ENCODE measurements around the gene MYO3B. TPM values are rescaled to one million over a fixed set of nuclear protein-coding genes. Genes with fewer than 3 reads are reported as not detected.

The MYO3B gene
- total and polyA plus RNA-seq, 2 donors, result 0.64 to 0.71 TPM

DNA sequence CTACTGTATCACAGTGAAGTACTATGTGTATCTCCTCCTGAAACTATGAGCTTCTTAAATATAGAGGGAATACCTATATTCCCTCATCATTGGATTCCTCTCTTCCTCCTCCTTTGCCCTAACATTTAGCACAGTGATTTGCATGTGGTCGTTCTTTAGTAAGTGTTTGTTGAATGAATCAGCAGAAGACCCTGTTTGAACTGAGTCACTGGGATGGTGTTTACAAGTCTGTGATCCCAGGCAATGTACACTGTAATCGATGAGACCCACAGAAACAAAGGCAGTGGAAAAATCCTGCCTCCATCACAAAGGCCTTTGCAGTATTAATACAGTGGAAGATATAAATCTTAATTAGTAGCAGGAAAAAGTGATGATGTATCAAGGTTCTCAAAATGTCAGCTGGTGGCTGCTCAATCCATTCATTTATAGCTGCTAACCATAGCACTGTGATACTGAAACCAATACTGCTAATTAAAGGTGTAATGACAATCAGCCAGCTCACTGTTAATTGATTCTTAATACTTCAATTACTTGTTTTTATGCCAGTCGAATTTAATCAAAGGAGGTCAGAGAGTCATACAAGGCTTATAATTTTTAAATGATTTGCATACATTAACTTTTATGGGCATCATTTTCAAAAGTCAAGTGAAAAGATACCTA, 20.8 kb upstream of the MYO3B start:
- Histone ChIP-seq H3K4me1 (ENCODE audit: control insufficient read depth in 2 of 2, insufficient read depth in 2 of 2, low read length in 2 of 2) (no peaks in the 10 kb centered on the region), H3K36me3 (ENCODE audit: control insufficient read depth in 2 of 2, insufficient read depth in 2 of 2, low read length in 1 of 2) (no peaks in the 10 kb centered on the region), H3K4me3 (ENCODE audit: low read length in 2 of 2) (no peak overlapping the region), H3K27me3 (ENCODE audit: control insufficient read depth in 2 of 2, insufficient read depth in 1 of 2, low read length in 1 of 2) (no peaks in the 10 kb centered on the region), H3K27ac (ENCODE audit: low read depth in 1 of 2, low read length in 1 of 2) (no peak overlapping the region), H3K9me3 (ENCODE audit: control insufficient read depth in 2 of 2, insufficient read depth in 1 of 2, low read length in 1 of 2) (no peaks in the 10 kb centered on the region)
- 93% methylated on average over 3 of the region's 3 CpGs for WGBS
- DNase-seq (ENCODE audit: low read depth in 6 of 9, low spot score in 9 of 9), result no peak

DNA sequence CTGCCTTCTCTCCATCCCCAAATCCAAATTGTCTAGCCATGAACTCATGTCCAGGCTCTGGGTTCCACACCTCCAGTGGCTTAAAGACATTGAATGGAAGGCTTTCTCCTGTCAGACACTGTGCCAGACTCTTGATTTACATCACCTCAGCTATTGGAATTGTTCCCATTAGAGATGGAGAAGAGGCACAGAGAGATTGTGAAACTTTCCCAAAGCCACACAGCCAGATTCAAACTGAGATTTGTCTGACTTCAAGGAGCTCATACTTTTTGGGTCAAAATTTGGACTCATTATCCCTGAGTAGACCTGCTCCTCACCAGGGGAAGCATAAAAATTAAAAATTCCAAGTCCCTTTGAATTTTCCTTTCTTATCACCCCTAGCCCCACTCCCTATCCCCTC, 18.9 kb upstream of the MYO3B start:
- Histone ChIP-seq H3K27me3 (ENCODE audit: control insufficient read depth in 2 of 2, insufficient read depth in 1 of 2, low read length in 1 of 2) (no peaks in the 10 kb centered on the region), H3K9me3 (ENCODE audit: control insufficient read depth in 2 of 2, insufficient read depth in 1 of 2, low read length in 1 of 2) (no peaks in the 10 kb centered on the region), H3K36me3 (ENCODE audit: control insufficient read depth in 2 of 2, insufficient read depth in 2 of 2, low read length in 1 of 2) (no peaks in the 10 kb centered on the region), H3K4me3 (ENCODE audit: low read length in 2 of 2) (no peak overlapping the region), H3K27ac (ENCODE audit: low read depth in 1 of 2, low read length in 1 of 2) (no peak overlapping the region), H3K4me1 (ENCODE audit: control insufficient read depth in 2 of 2, insufficient read depth in 2 of 2, low read length in 2 of 2) (no peaks in the 10 kb centered on the region)
- no peak for DNase-seq (ENCODE audit: low read depth in 6 of 9, low spot score in 9 of 9)

DNA sequence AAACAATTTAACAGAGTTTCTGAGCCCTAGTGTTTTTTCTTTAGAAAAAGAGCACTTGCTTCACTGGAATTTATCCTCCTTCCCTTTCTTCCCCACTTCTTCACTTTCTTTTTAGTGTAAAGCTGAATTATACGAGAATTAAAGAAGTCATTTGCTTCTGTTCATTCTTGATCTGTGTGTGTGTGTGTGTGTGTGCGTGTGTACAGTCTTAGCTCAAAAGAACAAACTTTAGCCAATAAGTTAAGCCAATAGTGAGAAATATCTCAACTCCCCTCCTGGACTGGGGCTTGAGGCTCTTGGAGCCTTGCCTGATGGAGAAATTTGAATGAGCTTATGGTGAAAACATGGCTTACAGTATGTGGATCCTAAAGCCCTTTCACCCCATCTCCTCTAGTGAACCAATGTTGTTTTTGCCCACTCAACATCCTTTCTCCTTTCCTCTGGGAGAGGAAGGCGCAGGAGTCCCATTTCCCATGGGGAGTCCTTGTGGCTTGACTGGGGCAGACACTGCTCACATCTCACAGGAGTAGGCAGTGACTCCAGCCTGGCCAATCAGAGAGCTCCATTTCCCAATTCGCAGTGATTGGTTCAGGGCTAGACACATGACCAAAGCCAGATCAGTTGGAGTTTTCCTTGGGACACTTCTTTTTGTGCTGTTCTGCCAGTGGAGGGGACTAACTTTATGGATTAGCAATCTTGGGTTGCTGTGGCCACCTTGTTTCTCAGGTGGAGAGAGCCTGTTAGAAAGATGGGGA, 16.3 kb upstream of the MYO3B start:
- WGBS, result 94% methylated on average over 4 of the region's 4 CpGs
- Histone ChIP-seq H3K4me1 (ENCODE audit: control insufficient read depth in 2 of 2, insufficient read depth in 2 of 2, low read length in 2 of 2) (no peaks in the 10 kb centered on the region), H3K27me3 (ENCODE audit: control insufficient read depth in 2 of 2, insufficient read depth in 1 of 2, low read length in 1 of 2) (no peaks in the 10 kb centered on the region), H3K9me3 (ENCODE audit: control insufficient read depth in 2 of 2, insufficient read depth in 1 of 2, low read length in 1 of 2) (no peaks in the 10 kb centered on the region), H3K27ac (ENCODE audit: low read depth in 1 of 2, low read length in 1 of 2) (no peak overlapping the region), H3K4me3 (ENCODE audit: low read length in 2 of 2) (no peak overlapping the region), H3K36me3 (ENCODE audit: control insufficient read depth in 2 of 2, insufficient read depth in 2 of 2, low read length in 1 of 2) (no peaks in the 10 kb centered on the region)
- DNase-seq (ENCODE audit: low read depth in 6 of 9, low spot score in 9 of 9), result no peak

DNA sequence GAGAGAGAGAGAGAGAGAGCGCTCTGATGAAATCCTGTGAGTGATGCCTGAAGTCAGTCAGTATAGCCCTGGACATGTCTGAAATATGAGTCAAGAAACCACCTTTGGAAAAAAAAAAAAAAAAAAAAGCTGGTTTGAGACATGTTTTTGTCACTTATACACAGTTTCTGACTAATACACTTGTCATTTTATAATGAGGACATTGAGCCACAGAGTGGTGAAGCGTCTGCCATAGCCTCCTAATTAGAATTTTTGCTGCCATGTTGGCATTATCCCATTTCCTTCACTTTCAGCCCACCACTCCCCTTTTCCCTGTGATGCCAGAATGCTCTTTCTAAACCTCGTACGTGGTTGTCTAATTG, 15.7 kb upstream of the MYO3B start:
- H3K4me1 ChIP-seq (ENCODE audit: control insufficient read depth in 2 of 2, insufficient read depth in 2 of 2, low read length in 2 of 2), result no peaks in the 10 kb centered on the region
- H3K36me3 ChIP-seq (ENCODE audit: control insufficient read depth in 2 of 2, insufficient read depth in 2 of 2, low read length in 1 of 2), result no peaks in the 10 kb centered on the region
- H3K27me3 ChIP-seq (ENCODE audit: control insufficient read depth in 2 of 2, insufficient read depth in 1 of 2, low read length in 1 of 2), result no peaks in the 10 kb centered on the region
- no peak overlapping the region for H3K27ac ChIP-seq (ENCODE audit: low read depth in 1 of 2, low read length in 1 of 2)
- no peak for DNase-seq (ENCODE audit: low read depth in 6 of 9, low spot score in 9 of 9)
- H3K4me3 ChIP-seq (ENCODE audit: low read length in 2 of 2), result no peak overlapping the region
- WGBS, result 96% methylated on average over 4 of the region's 4 CpGs
- no peaks in the 10 kb centered on the region for H3K9me3 ChIP-seq (ENCODE audit: control insufficient read depth in 2 of 2, insufficient read depth in 1 of 2, low read length in 1 of 2)

DNA sequence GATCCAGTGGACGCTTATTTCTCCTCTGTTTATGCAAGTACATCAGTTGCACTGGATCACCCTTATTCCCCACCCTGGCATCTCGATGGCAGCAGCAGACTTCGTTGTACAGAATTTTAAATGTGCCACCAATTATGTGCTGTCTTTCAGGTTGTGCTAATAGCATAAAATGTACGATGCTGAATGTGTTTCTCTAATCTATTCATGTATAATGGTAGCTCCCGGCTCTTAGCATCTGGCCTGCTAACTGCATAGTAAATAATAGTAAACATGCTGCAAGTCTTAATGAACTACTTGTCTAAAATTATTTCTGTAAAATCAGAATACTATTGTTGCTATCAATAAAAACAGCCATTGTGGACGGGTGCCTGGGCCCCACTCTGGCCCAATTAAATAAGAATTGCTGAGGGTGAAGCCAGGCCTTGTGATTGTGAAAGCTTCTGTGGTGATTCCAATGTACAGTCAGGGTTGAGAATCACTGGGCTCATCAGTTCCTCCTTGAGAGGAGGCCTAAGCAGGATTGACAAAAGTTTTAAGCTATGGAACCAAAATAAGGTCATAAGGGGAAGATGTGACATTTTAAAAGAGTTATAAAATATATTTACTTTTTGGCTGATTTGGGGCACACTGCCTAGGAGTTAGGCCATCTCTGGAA, 14.4 kb upstream of the MYO3B start:
- WGBS, result 95% methylated on average over 6 of the region's 6 CpGs
- DNase-seq (ENCODE audit: low read depth in 6 of 9, low spot score in 9 of 9), result no peak
- Histone ChIP-seq H3K27ac (ENCODE audit: low read depth in 1 of 2, low read length in 1 of 2) (no peak overlapping the region), H3K9me3 (ENCODE audit: control insufficient read depth in 2 of 2, insufficient read depth in 1 of 2, low read length in 1 of 2) (no peaks in the 10 kb centered on the region), H3K4me1 (ENCODE audit: control insufficient read depth in 2 of 2, insufficient read depth in 2 of 2, low read length in 2 of 2) (no peaks in the 10 kb centered on the region), H3K4me3 (ENCODE audit: low read length in 2 of 2) (no peak overlapping the region), H3K27me3 (ENCODE audit: control insufficient read depth in 2 of 2, insufficient read depth in 1 of 2, low read length in 1 of 2) (no peaks in the 10 kb centered on the region), H3K36me3 (ENCODE audit: control insufficient read depth in 2 of 2, insufficient read depth in 2 of 2, low read length in 1 of 2) (no peaks in the 10 kb centered on the region)

DNA sequence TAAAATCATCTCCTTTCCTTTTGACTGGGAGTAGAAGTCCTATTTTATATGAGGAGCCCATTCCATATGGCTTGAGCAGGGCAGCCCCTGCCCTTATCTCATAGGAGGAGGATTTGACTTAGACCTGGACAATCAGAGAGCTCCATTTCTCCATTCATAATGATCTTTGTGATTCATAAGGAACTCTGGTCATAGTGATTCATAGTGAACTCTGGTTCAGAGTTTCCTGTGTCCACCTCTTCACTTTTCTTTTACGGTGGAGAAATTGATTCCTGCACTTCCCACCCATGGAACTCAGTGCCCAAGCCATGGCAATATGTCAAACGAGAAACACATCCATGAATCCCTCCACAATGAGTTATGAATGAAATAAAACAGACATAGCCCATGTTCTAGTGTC, 12.8 kb upstream of the MYO3B start:
- H3K27me3 ChIP-seq (ENCODE audit: control insufficient read depth in 2 of 2, insufficient read depth in 1 of 2, low read length in 1 of 2), result no peaks in the 10 kb centered on the region
- no peaks in the 10 kb centered on the region for H3K36me3 ChIP-seq (ENCODE audit: control insufficient read depth in 2 of 2, insufficient read depth in 2 of 2, low read length in 1 of 2)
- WGBS, result 93% methylated on average over 2 of the region's 2 CpGs
- H3K27ac ChIP-seq (ENCODE audit: low read depth in 1 of 2, low read length in 1 of 2), result no peak overlapping the region
- no peaks in the 10 kb centered on the region for H3K4me1 ChIP-seq (ENCODE audit: control insufficient read depth in 2 of 2, insufficient read depth in 2 of 2, low read length in 2 of 2)
- no peak for DNase-seq (ENCODE audit: low read depth in 6 of 9, low spot score in 9 of 9)
- H3K4me3 ChIP-seq (ENCODE audit: low read length in 2 of 2), result no peak overlapping the region
- H3K9me3 ChIP-seq (ENCODE audit: control insufficient read depth in 2 of 2, insufficient read depth in 1 of 2, low read length in 1 of 2), result no peaks in the 10 kb centered on the region

DNA sequence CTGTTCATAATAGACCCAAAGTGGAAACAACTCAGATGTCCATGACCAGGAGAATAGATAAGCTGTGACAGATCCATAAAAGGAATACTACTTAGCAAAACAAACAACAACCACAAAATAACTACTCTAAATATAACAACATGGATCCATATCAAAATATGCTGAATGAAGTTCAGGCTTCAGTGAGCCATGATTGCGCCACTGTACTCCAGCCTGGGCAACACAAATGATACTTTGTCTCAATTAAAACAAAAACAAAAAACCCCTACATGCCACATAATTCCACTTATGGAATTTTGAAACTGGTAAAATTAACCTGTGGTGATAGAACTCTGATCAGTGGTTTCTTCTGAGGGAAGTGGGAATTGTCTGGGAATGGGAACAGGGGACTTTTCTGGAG, 11.2 kb upstream of the MYO3B start:
- DNase-seq (ENCODE audit: low read depth in 6 of 9, low spot score in 9 of 9), result no peak
- Histone ChIP-seq H3K9me3 (ENCODE audit: control insufficient read depth in 2 of 2, insufficient read depth in 1 of 2, low read length in 1 of 2) (no peaks in the 10 kb centered on the region), H3K27me3 (ENCODE audit: control insufficient read depth in 2 of 2, insufficient read depth in 1 of 2, low read length in 1 of 2) (no peaks in the 10 kb centered on the region), H3K27ac (ENCODE audit: low read depth in 1 of 2, low read length in 1 of 2) (no peak overlapping the region), H3K4me3 (ENCODE audit: low read length in 2 of 2) (no peak overlapping the region), H3K36me3 (ENCODE audit: control insufficient read depth in 2 of 2, insufficient read depth in 2 of 2, low read length in 1 of 2) (no peaks in the 10 kb centered on the region), H3K4me1 (ENCODE audit: control insufficient read depth in 2 of 2, insufficient read depth in 2 of 2, low read length in 2 of 2) (no peaks in the 10 kb centered on the region)
- WGBS, result 97% methylated on average over 1 of the region's 1 CpG

DNA sequence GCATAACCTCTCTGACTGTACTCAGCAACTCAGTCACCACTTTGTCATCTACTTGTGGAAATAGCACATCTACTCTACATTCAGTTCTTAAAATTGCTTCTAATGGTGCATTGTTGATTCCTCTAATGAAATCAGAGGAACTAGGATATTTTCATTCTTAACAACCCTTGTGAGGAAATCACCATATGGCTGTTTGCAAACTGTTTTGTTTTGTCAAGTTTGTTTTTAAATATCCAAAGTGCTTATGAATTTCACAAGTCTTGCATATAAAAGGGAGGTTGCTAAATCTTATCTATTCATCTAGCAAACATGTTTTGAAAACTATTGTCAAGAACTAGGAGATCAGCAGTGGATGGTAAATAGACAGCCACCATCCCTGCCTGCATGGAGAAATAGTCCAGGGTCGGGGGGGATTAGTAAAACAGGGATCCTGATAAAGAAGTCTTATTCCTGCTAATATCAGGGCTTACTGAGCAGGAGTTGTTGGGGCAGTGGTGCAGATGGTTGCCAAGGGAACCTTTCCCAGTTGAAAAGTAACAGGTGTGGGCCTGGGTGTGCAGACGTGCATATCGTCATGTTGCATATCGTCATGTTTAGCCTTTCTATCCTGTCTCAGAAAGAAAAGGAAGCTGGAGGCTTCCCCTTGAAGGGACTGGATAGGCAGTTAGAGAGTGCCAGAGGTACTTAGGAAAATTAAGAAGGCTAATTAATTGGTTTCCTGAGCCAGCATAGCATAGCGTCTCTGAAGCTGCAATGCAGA, 7.5 kb upstream of the MYO3B start:
- H3K9me3 ChIP-seq (ENCODE audit: control insufficient read depth in 2 of 2, insufficient read depth in 1 of 2, low read length in 1 of 2), result no peaks in the 10 kb centered on the region
- no peak for DNase-seq (ENCODE audit: low read depth in 6 of 9, low spot score in 9 of 9)
- H3K27ac ChIP-seq (ENCODE audit: low read depth in 1 of 2, low read length in 1 of 2), result no peak overlapping the region
- no peaks in the 10 kb centered on the region for H3K27me3 ChIP-seq (ENCODE audit: control insufficient read depth in 2 of 2, insufficient read depth in 1 of 2, low read length in 1 of 2)
- no peaks in the 10 kb centered on the region for H3K36me3 ChIP-seq (ENCODE audit: control insufficient read depth in 2 of 2, insufficient read depth in 2 of 2, low read length in 1 of 2)
- WGBS, result 94% methylated on average over 5 of the region's 5 CpGs
- H3K4me3 ChIP-seq (ENCODE audit: low read length in 2 of 2), result no peak overlapping the region
- H3K4me1 ChIP-seq (ENCODE audit: control insufficient read depth in 2 of 2, insufficient read depth in 2 of 2, low read length in 2 of 2), result no peaks in the 10 kb centered on the region

DNA sequence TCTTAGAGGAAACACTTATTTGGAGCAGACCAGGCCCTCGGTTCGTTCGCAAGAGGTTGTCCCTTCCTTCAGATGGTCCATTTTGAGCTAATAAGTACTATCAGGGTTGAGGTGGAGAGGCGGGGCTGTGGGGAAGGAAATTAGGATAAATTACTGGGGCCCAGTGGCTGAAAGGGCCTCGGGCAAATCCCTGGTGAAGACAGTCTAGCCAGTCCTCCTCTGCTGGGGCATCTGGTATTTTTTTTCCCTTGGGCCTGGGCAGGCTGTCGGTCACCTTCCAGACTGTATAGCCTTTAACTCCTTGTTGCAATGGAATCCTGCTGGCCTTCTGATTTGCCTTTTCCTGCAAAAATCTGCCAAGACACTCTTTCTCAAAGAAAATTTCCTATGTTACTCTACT, 1.7 kb upstream of the MYO3B start:
- H3K27me3 ChIP-seq (ENCODE audit: control insufficient read depth in 2 of 2, insufficient read depth in 1 of 2, low read length in 1 of 2), result no peaks in the 10 kb centered on the region
- no peaks in the 10 kb centered on the region for H3K36me3 ChIP-seq (ENCODE audit: control insufficient read depth in 2 of 2, insufficient read depth in 2 of 2, low read length in 1 of 2)
- H3K27ac ChIP-seq (ENCODE audit: low read depth in 1 of 2, low read length in 1 of 2), result no peak overlapping the region
- H3K4me3 ChIP-seq (ENCODE audit: low read length in 2 of 2), result no peak overlapping the region
- DNase-seq (ENCODE audit: low read depth in 6 of 9, low spot score in 9 of 9), result no peak
- 96% methylated on average over 6 of the region's 6 CpGs for WGBS
- no peaks in the 10 kb centered on the region for H3K9me3 ChIP-seq (ENCODE audit: control insufficient read depth in 2 of 2, insufficient read depth in 1 of 2, low read length in 1 of 2)
- H3K4me1 ChIP-seq (ENCODE audit: control insufficient read depth in 2 of 2, insufficient read depth in 2 of 2, low read length in 2 of 2), result no peaks in the 10 kb centered on the region
